Endodermal cell (in vitro differentiated cells): ENCODE measurements around the gene UBR1. TPM values are rescaled to one million over a fixed set of nuclear protein-coding genes. Genes with fewer than 3 reads are reported as not detected.
"Not testable (repeated sequence)": the region's sequence is repeated elsewhere in the genome, so short reads cannot be mapped to it uniquely, and the experiment has no call there.

Experiments
- DNase-seq: peaks from one replicate; pipeline ENCODE4 v3.0.0-alpha.2; 2017
- H3K27ac ChIP-seq: 2 replicates; pipeline ENCODE4 v1.5.1; 2013; ENCODE audit warnings: mild to moderate bottlenecking, low read depth, low read length, moderate library complexity
- H3K27me3 ChIP-seq: 2 replicates; pipeline ENCODE4 v1.6.1; 2013; ENCODE audit warnings: mild to moderate bottlenecking, low read length, moderate library complexity; ENCODE audit not compliant: insufficient read depth, control insufficient read depth, poor library complexity, severe bottlenecking
- H3K36me3 ChIP-seq: 2 replicates; pipeline ENCODE4 v1.7.0; 2013; ENCODE audit warnings: mild to moderate bottlenecking, low read length, moderate library complexity; ENCODE audit not compliant: control insufficient read depth, insufficient read depth
- H3K4me1 ChIP-seq: one replicate; pipeline ENCODE4 v1.7.0; 2013; ENCODE audit warnings: low read length; ENCODE audit not compliant: control insufficient read depth, insufficient read depth
- H3K4me3 ChIP-seq: 2 replicates; pipeline ENCODE4 v1.5.1; 2013; ENCODE audit warnings: mild to moderate bottlenecking, low read length, moderate library complexity
- H3K9ac ChIP-seq: 2 replicates; pipeline ENCODE4 v1.6.1; 2013; ENCODE audit warnings: mild to moderate bottlenecking, low read length, moderate library complexity; ENCODE audit not compliant: poor library complexity, severe bottlenecking; ENCODE audit errors: extremely low read depth
- H3K9me3 ChIP-seq: 2 replicates; pipeline ENCODE4 v1.6.1; 2013; ENCODE audit warnings: mild to moderate bottlenecking, low read length, moderate library complexity; ENCODE audit not compliant: control insufficient read depth
- H3K27ac Mint-ChIP-seq: 2 replicates; pipeline ENCODE4 v1.8.0; 2020; ENCODE audit warnings: mixed read lengths
- H3K27me3 Mint-ChIP-seq: 2 replicates; pipeline ENCODE4 v1.8.0; 2021; ENCODE audit warnings: mild to moderate bottlenecking, mixed read lengths; ENCODE audit not compliant: insufficient read depth
- H3K36me3 Mint-ChIP-seq: 2 replicates; pipeline ENCODE4 v1.8.0; 2020; ENCODE audit warnings: low read depth, mixed read lengths
- H3K4me1 Mint-ChIP-seq: 2 replicates; pipeline ENCODE4 v1.8.0; 2020; ENCODE audit warnings: mixed read lengths
- H3K4me3 Mint-ChIP-seq: 2 replicates; pipeline ENCODE4 v1.8.0; 2020; ENCODE audit warnings: mild to moderate bottlenecking, moderate library complexity, mixed read lengths
- H3K9me3 Mint-ChIP-seq: 2 replicates; pipeline ENCODE4 v1.8.0; 2020; ENCODE audit warnings: mild to moderate bottlenecking, mixed read lengths
- WGBS, 2 experiments: methylation state at CpG; one replicate each; pipeline versions ENCODE4 v1.1.5 to v1.1.7; 2013; ENCODE audit warnings: missing lambda C conversion rate in 2 of 2, mixed read lengths in 1 of 2; ENCODE audit not compliant: insufficient coverage in 1 of 2, insufficient read length in 1 of 2; 5-methylcytosine and 5-hydroxymethylcytosine counted together
- total RNA-seq, 2 donors: library from RNA; stranded (reverse); fragmentation: NEBNext Ultra II Directional in 1 of 2; extraction: Animal tissue kit (Norgen Biotek cat#: 25700) in 1 of 2; gene quantifications; 2 replicates in 1 of 2; 3 replicates in 1 of 2; pipeline ENCODE4 v1.2.1, GENCODE V29; 2021
- TF ChIP-seq, protein P1 (sequence below): fragments of 200-600 bp; sonication (generic); conservative IDR thresholded peaks from 2 replicates; pipeline ENCODE4 v1.5.0; 2021; ENCODE audit warnings: antibody characterized with exemption, mild to moderate bottlenecking

UBR1 gene
- total RNA-seq, 2 donors from 2014 or later = 30.3 to 30.9 TPM

DNA sequence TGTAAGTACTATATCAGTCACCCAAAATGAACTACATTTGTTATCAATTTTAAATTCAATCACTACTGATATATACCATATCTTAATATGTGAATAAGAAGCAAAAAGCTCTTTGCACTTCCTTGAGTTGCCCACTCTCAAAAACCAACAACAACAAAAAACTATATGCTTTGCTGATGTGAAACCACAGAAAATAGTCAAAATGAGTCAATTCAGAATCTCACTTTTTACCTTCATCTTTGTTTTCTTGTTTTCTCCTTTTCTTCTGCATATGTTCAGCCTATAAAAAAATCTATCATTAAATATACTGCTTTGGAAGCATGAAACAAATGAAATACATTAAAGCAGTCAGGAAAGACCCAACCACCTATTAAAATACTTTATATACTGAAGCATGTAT, 80.7 kb downstream of the UBR1 start:
- Mint-ChIP-seq H3K9me3 (no peaks in the 10 kb centered on the region), H3K27ac (no peak overlapping the region), H3K27me3 (no peaks in the 10 kb centered on the region), H3K36me3 (peaks cover 52% of the 10 kb centered on the region), H3K4me1 (no peaks in the 10 kb centered on the region), H3K4me3 (no peak overlapping the region)
- no peak overlapping the region for H3K4me3 ChIP-seq
- H3K9me3 ChIP-seq = no peaks in the 10 kb centered on the region
- DNase-seq = no peak
- peaks cover 76% of the 10 kb centered on the region for H3K36me3 ChIP-seq
- TF ChIP-seq, protein P1, sequence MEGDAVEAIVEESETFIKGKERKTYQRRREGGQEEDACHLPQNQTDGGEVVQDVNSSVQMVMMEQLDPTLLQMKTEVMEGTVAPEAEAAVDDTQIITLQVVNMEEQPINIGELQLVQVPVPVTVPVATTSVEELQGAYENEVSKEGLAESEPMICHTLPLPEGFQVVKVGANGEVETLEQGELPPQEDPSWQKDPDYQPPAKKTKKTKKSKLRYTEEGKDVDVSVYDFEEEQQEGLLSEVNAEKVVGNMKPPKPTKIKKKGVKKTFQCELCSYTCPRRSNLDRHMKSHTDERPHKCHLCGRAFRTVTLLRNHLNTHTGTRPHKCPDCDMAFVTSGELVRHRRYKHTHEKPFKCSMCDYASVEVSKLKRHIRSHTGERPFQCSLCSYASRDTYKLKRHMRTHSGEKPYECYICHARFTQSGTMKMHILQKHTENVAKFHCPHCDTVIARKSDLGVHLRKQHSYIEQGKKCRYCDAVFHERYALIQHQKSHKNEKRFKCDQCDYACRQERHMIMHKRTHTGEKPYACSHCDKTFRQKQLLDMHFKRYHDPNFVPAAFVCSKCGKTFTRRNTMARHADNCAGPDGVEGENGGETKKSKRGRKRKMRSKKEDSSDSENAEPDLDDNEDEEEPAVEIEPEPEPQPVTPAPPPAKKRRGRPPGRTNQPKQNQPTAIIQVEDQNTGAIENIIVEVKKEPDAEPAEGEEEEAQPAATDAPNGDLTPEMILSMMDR = no peak
- no peak overlapping the region for H3K9ac ChIP-seq
- H3K27ac ChIP-seq = no peak overlapping the region
- no peaks in the 10 kb centered on the region for H3K4me1 ChIP-seq
- no peaks in the 10 kb centered on the region for H3K27me3 ChIP-seq

DNA sequence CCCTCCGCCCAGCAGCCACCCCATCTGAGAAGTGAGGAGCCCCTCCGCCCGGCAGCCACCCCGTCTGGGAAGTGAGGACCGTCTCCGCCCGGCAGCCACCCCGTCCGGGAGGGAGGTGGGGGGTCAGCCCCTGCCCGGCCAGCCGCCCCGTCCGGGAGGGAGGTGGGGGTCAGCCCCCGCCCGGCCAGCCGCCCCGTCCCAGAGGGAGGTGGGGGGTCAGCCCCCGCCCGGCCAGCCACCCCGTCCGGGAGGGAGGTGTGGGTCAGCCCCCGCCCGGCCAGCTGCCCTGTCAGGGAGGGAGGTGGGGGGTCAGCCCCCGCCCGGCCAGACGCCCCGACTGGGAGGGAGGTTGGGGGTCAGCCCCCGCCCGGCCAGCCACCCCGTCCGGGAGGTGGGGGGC, 91.2 kb downstream of the UBR1 start:
- Mint-ChIP-seq H3K9me3 (peaks cover 20% of the 10 kb centered on the region), H3K36me3 (peaks cover 64% of the 10 kb centered on the region)
- DNase-seq, H3K4me1 Mint-ChIP-seq, H3K27ac ChIP-seq, H3K4me3 ChIP-seq, H3K4me3 Mint-ChIP-seq, H3K4me1 ChIP-seq, H3K9ac ChIP-seq, H3K27me3 ChIP-seq, H3K27me3 Mint-ChIP-seq, H3K27ac Mint-ChIP-seq: not testable (repeated sequence)
- peaks cover 57% of the 10 kb centered on the region for H3K36me3 ChIP-seq
- peaks cover 54% of the 10 kb centered on the region for H3K9me3 ChIP-seq
- WGBS, 2 experiments = 98 to 100% methylated on average over 2 to 30 of the region's 31 CpGs

DNA sequence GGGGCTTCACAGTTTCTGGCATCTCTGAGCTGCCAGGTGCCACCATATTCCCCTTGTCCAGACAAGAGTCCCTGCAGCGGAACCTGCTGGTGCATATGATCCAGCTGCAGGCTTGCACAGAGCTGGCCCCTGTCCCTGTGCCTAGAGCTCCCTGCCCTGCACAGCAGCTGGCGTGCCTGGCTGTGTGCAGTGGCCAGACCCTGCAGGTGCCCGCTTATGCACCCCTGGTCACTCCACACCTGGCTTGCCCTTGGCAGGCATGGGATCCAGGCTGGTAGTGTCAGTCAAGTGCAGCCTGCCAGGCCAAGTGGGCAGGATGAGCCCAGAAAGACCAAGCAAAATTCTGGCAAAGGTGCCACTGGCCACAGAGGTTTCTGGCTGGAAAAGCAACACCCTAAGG, 96.6 kb downstream of the UBR1 start:
- no peaks in the 10 kb centered on the region for H3K4me1 ChIP-seq
- H3K4me3 ChIP-seq = no peak overlapping the region
- Mint-ChIP-seq H3K36me3 (peaks cover 75% of the 10 kb centered on the region), H3K4me1 (no peaks in the 10 kb centered on the region), H3K4me3 (no peak overlapping the region), H3K27me3 (no peaks in the 10 kb centered on the region), H3K27ac (no peak overlapping the region), H3K9me3 (peaks cover 24% of the 10 kb centered on the region)
- 94 to 100% methylated on average over 2 to 3 of the region's 3 CpGs for WGBS, 2 experiments
- H3K27ac ChIP-seq = no peak overlapping the region
- peaks cover 71% of the 10 kb centered on the region for H3K9me3 ChIP-seq
- H3K27me3 ChIP-seq = no peaks in the 10 kb centered on the region
- H3K36me3 ChIP-seq = peaks cover 61% of the 10 kb centered on the region
- no peak overlapping the region for H3K9ac ChIP-seq
- DNase-seq = no peak
- TF ChIP-seq, protein P1 = no peak

DNA sequence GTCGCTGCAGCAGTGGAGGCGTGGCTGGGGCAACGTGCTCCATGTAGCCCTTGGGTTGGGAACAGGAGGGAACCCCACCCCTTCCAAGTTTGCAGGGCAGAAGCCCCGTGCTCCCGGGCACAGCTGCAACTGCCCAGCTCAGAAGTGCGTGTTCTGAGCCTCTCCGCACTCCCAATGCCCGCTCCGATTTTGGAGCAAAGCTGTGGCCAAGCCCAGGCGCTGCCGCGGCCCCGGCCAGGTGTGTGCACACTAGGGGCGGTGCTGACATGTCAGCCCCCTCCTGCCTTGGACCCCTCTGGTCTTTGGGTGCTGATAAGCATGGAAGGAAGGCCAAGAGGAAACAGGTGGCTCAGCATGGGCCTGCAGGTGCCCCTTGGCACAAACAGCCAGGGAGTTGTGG, 97.7 kb downstream of the UBR1 start:
- Mint-ChIP-seq H3K4me3 (no peak overlapping the region), H3K27me3 (no peaks in the 10 kb centered on the region), H3K36me3 (peaks cover 76% of the 10 kb centered on the region), H3K9me3 (peaks cover 23% of the 10 kb centered on the region), H3K27ac (no peak overlapping the region), H3K4me1 (no peaks in the 10 kb centered on the region)
- peaks cover 65% of the 10 kb centered on the region for H3K36me3 ChIP-seq
- 96% methylated on average over 14 of the region's 14 CpGs for WGBS, 2 experiments
- H3K27ac ChIP-seq = no peak overlapping the region
- H3K9me3 ChIP-seq = peaks cover 71% of the 10 kb centered on the region
- H3K4me3 ChIP-seq = no peak overlapping the region
- no peaks in the 10 kb centered on the region for H3K4me1 ChIP-seq
- TF ChIP-seq, protein P1 = no peak
- DNase-seq = no peak
- H3K27me3 ChIP-seq = no peaks in the 10 kb centered on the region
- H3K9ac ChIP-seq = no peak overlapping the region
